ENCODE measurements around the gene TAGLN.
A peak's percentile ranks its signal among the peaks of the same experiment; 100 is the strongest.

Gene TAGLN

GRCh38 chr11:117187428-117187798, 11.8 kb upstream of the TAGLN start:
- Mint-ChIP-seq H3K4me3 (no peak overlapping the region), H3K27ac (no peak overlapping the region)
- DNase-seq, result no peak

GRCh38 chr11:117187799-117188481, 11.2 kb upstream of the TAGLN start:
- Mint-ChIP-seq H3K4me1 (peaks cover 6% of the 10 kb centered on the region), H3K4me3 (no peak overlapping the region)
- DNase-seq, result no peak

More at GRCh38 chr11:117187428-117187798, 11.8 kb upstream of the TAGLN start:
- ATAC-seq, result no peak
- H3K36me3 Mint-ChIP-seq (ENCODE audit: low read depth), result peaks cover 2% of the 10 kb centered on the region
- no peaks in the 10 kb centered on the region for H3K9me3 Mint-ChIP-seq
- peaks cover 6% of the 10 kb centered on the region for H3K4me1 Mint-ChIP-seq
- no peaks in the 10 kb centered on the region for H3K27me3 Mint-ChIP-seq

GRCh38 chr11:117188620-117189081, 10.5 kb upstream of the TAGLN start:
- ATAC-seq (no peak), DNase-seq (no peak)
- Mint-ChIP-seq H3K27ac (no peak overlapping the region), H3K9me3 (no peaks in the 10 kb centered on the region), H3K27me3 (no peaks in the 10 kb centered on the region), H3K4me1 (peaks cover 6% of the 10 kb centered on the region), H3K36me3 (ENCODE audit: low read depth) (no peaks in the 10 kb centered on the region), H3K4me3 (no peak overlapping the region)

More at GRCh38 chr11:117187799-117188481, 11.2 kb upstream of the TAGLN start:
- no peaks in the 10 kb centered on the region for H3K36me3 Mint-ChIP-seq (ENCODE audit: low read depth)
- no peak overlapping the region for H3K27ac Mint-ChIP-seq
- H3K27me3 Mint-ChIP-seq, result no peaks in the 10 kb centered on the region
- H3K9me3 Mint-ChIP-seq, result no peaks in the 10 kb centered on the region
- ATAC-seq, result no peak

GRCh38 chr11:117189191-117189940, 9.8 kb upstream of the TAGLN start:
- DNase-seq (peak; percentile 27), ATAC-seq (no peak)
- peaks cover 6% of the 10 kb centered on the region for H3K4me1 Mint-ChIP-seq
- H3K9me3 Mint-ChIP-seq, result no peaks in the 10 kb centered on the region
- peak overlapping the region; percentile 39 for H3K27ac Mint-ChIP-seq
- H3K27me3 Mint-ChIP-seq, result no peaks in the 10 kb centered on the region
- H3K36me3 Mint-ChIP-seq (ENCODE audit: low read depth), result no peaks in the 10 kb centered on the region
- no peak overlapping the region for H3K4me3 Mint-ChIP-seq

GRCh38 chr11:117189941-117190544, 9.1 kb upstream of the TAGLN start:
- H3K27me3 Mint-ChIP-seq, result no peaks in the 10 kb centered on the region
- ATAC-seq, result no peak
- H3K4me1 Mint-ChIP-seq, result peaks cover 6% of the 10 kb centered on the region
- H3K36me3 Mint-ChIP-seq (ENCODE audit: low read depth), result peaks cover under 1% of the 10 kb centered on the region
- no peak overlapping the region for H3K4me3 Mint-ChIP-seq
- DNase-seq, result no peak
- H3K9me3 Mint-ChIP-seq, result no peaks in the 10 kb centered on the region
- H3K27ac Mint-ChIP-seq, result no peak overlapping the region

- ATAC-seq (no peak), DNase-seq (no peak)
- Mint-ChIP-seq H3K4me1 (peaks cover 6% of the 10 kb centered on the region), H3K27ac (no peak overlapping the region), H3K36me3 (ENCODE audit: low read depth) (peaks cover 2% of the 10 kb centered on the region), H3K27me3 (no peaks in the 10 kb centered on the region), H3K9me3 (no peaks in the 10 kb centered on the region), H3K4me3 (no peak overlapping the region)
Observed at GRCh38 chr11:117191680-117192400, 7.3 kb upstream of the TAGLN start.

- Mint-ChIP-seq H3K27ac (no peak overlapping the region), H3K36me3 (ENCODE audit: low read depth) (peaks cover 2% of the 10 kb centered on the region), H3K4me3 (no peak overlapping the region), H3K9me3 (no peaks in the 10 kb centered on the region), H3K27me3 (no peaks in the 10 kb centered on the region), H3K4me1 (peaks cover 4% of the 10 kb centered on the region)
- no peak for ATAC-seq
- no peak for DNase-seq
Observed at GRCh38 chr11:117192401-117192875, 6.7 kb upstream of the TAGLN start.

GRCh38 chr11:117193130-117194020, 5.8 kb upstream of the TAGLN start:
- no peak for ATAC-seq
- Mint-ChIP-seq H3K9me3 (no peaks in the 10 kb centered on the region), H3K27me3 (no peaks in the 10 kb centered on the region), H3K4me3 (no peak overlapping the region), H3K36me3 (ENCODE audit: low read depth) (peaks cover 2% of the 10 kb centered on the region), H3K4me1 (peaks cover 4% of the 10 kb centered on the region), H3K27ac (no peak overlapping the region)
- no peak for DNase-seq

- ATAC-seq, result no peak
- Mint-ChIP-seq H3K9me3 (no peaks in the 10 kb centered on the region), H3K4me3 (no peak overlapping the region), H3K36me3 (ENCODE audit: low read depth) (peaks cover 2% of the 10 kb centered on the region), H3K4me1 (peaks cover 4% of the 10 kb centered on the region), H3K27me3 (no peaks in the 10 kb centered on the region), H3K27ac (no peak overlapping the region)
- DNase-seq, result no peak
Observed at GRCh38 chr11:117194267-117194666, 4.9 kb upstream of the TAGLN start.

GRCh38 chr11:117195258-117195657, 3.9 kb upstream of the TAGLN start:
- ATAC-seq (no peak), DNase-seq (no peak)
- no peak overlapping the region for H3K4me3 Mint-ChIP-seq
- H3K27me3 Mint-ChIP-seq, result no peaks in the 10 kb centered on the region
- H3K27ac Mint-ChIP-seq, result no peak overlapping the region
- H3K4me1 Mint-ChIP-seq, result peaks cover 1% of the 10 kb centered on the region
- H3K9me3 Mint-ChIP-seq, result no peaks in the 10 kb centered on the region
- H3K36me3 Mint-ChIP-seq (ENCODE audit: low read depth), result peaks cover 2% of the 10 kb centered on the region

GRCh38 chr11:117195761-117196160, 3.4 kb upstream of the TAGLN start:
- H3K9me3 Mint-ChIP-seq, result no peaks in the 10 kb centered on the region
- no peak overlapping the region for H3K27ac Mint-ChIP-seq
- no peaks in the 10 kb centered on the region for H3K4me1 Mint-ChIP-seq
- ATAC-seq (no peak), DNase-seq (no peak)
- H3K36me3 Mint-ChIP-seq (ENCODE audit: low read depth), result peaks cover 2% of the 10 kb centered on the region
- H3K4me3 Mint-ChIP-seq, result no peak overlapping the region
- H3K27me3 Mint-ChIP-seq, result no peaks in the 10 kb centered on the region

- H3K36me3 Mint-ChIP-seq (ENCODE audit: low read depth), result peaks cover 2% of the 10 kb centered on the region
- H3K27me3 Mint-ChIP-seq, result no peaks in the 10 kb centered on the region
- H3K4me1 Mint-ChIP-seq, result no peaks in the 10 kb centered on the region
- H3K9me3 Mint-ChIP-seq, result no peaks in the 10 kb centered on the region
- H3K27ac Mint-ChIP-seq, result no peak overlapping the region
- no peak for DNase-seq
- no peak for ATAC-seq
- H3K4me3 Mint-ChIP-seq, result no peak overlapping the region
Observed at GRCh38 chr11:117197006-117197405, 2.2 kb upstream of the TAGLN start.

GRCh38 chr11:117197516-117198456, 1.4 kb upstream of the TAGLN start:
- Mint-ChIP-seq H3K9me3 (no peaks in the 10 kb centered on the region), H3K4me1 (no peaks in the 10 kb centered on the region), H3K27me3 (no peaks in the 10 kb centered on the region), H3K4me3 (no peak overlapping the region), H3K27ac (no peak overlapping the region), H3K36me3 (ENCODE audit: low read depth) (peaks cover 2% of the 10 kb centered on the region)
- no peak for DNase-seq
- no peak for ATAC-seq

All from activated naive CD8-positive, alpha-beta T cell treated with anti-CD3 and anti-CD28 coated beads, Interleukin-2, amount 50 U/mL, for 24 hours (primary cell).